Gastrocnemius medialis (tissue), 4 donors: ENCODE results near the gene APH1B. TPM values are rescaled to one million over a fixed set of nuclear protein-coding genes. Genes with fewer than 3 reads are reported as not detected.

Source experiments
- ATAC-seq, 2 donors: fragments of 150-250 bp; one replicate each; pipeline ENCODE4 v1.9.1; 2016
- DNase-seq, 2 donors: peaks; one replicate each; pipeline ENCODE4 v3.0.0-alpha.2; 2019
- H3K27ac ChIP-seq, 4 donors: fragments of 200-600 bp; sonication (generic); 1 replicate in 1 of 4; 2 replicates in 3 of 4; pipeline ENCODE4 v1.5.1; 2016 to 2018; ENCODE audit warnings: mild to moderate bottlenecking in 2 of 4, moderate library complexity in 1 of 4
- H3K27me3 ChIP-seq, 3 donors: fragments of 200-600 bp; sonication (generic) in 2 of 3; 1 replicate in 1 of 3; 2 replicates in 2 of 3; pipeline versions ENCODE4 v1.5.1 to v1.6.0; 2016 to 2019; ENCODE audit warnings: mild to moderate bottlenecking in 1 of 3, moderate library complexity in 1 of 3
- H3K36me3 ChIP-seq, 2 donors: fragments of 200-600 bp; sonication (generic) in 1 of 2; one replicate each; pipeline ENCODE4 v1.5.1; 2017 to 2018
- H3K4me1 ChIP-seq, 2 donors: fragments of 200-600 bp; sonication (generic) in 1 of 2; one replicate each; pipeline ENCODE4 v1.5.1; 2016 to 2017; ENCODE audit warnings: mild to moderate bottlenecking in 2 of 2
- H3K4me3 ChIP-seq, 4 donors: fragments of 200-600 bp; sonication (generic) in 3 of 4; 1 replicate in 1 of 4; 2 replicates in 3 of 4; pipeline ENCODE4 v1.5.1; 2016 to 2019; ENCODE audit warnings: mild to moderate bottlenecking in 2 of 4
- H3K9me3 ChIP-seq, 3 donors: fragments of 200-600 bp; sonication (generic) in 2 of 3; 1 replicate in 1 of 3; 2 replicates in 2 of 3; pipeline ENCODE4 v1.5.1; 2016 to 2019
- CTCF ChIP-seq, 5 experiments: fragments of 450-650 bp in 3 of 5; fragments of 200-600 bp in 2 of 5; sonication (generic) in 2 of 5; IDR thresholded peaks in 4 of 5; conservative IDR thresholded peaks in 1 of 5; 1 replicate in 4 of 5; 2 replicates in 1 of 5; pipeline ENCODE4 v1.5.1; 2016 to 2019; ENCODE audit warnings: antibody characterized with exemption in 5 of 5, mild to moderate bottlenecking in 3 of 5, moderate library complexity in 3 of 5
- POLR2A ChIP-seq, 2 donors: fragments of 450-650 bp; IDR thresholded peaks; one replicate each; pipeline ENCODE4 v1.6.1; 2017; ENCODE audit warnings: antibody characterized with exemption in 2 of 2, mild to moderate bottlenecking in 2 of 2, moderate library complexity in 2 of 2
- in situ Hi-C, 4 donors: fragments of 200-750 bp; cut with MboI; loops; one replicate each; pipeline versions ENCODE4 v1.15.0 to v1.8.0; 2017; ENCODE audit warnings: low sequenced_read_pairs in 4 of 4
- intact Hi-C: fragments of 100-400 bp; cut with DNase I; formaldehyde crosslinking; loops from one replicate; pipeline ENCODE4 v1.15.1; 2023; ENCODE audit warnings: low total_unique reads
- total RNA-seq, 4 donors: library from RNA; depleted of rRNA; stranded (reverse); fragments of >200 nt; gene quantifications; one replicate each; pipeline versions ENCODE4 v1.1.0 to v1.2.3, GENCODE V29; 2016

APH1B gene
- total RNA-seq, 4 donors from 2014 or later = 2.4 to 5.6 (median 2.9) TPM

- DNase-seq (no peak), ATAC-seq (no peak)
- Histone ChIP-seq H3K27ac (no peak overlapping the region), H3K27me3 (no peaks in the 10 kb centered on the region), H3K9me3 (no peaks in the 10 kb centered on the region), H3K4me3 (no peak overlapping the region), H3K4me1 (no peaks in the 10 kb centered on the region), H3K36me3 (peaks cover 0 to 19% of the 10 kb centered on the region in 2 donors)
- intact Hi-C loops (no loop called here), in situ Hi-C loops (no loop called here)
- no peak for TF ChIP-seq CTCF (IDR thresholded peaks at IDR 0.05 in 4 of 5, conservative IDR thresholded peaks at IDR 0.05 in 1 of 5)
- no peak for TF ChIP-seq POLR2A (IDR thresholded peaks at IDR 0.05)
Measured at GRCh38 chr15:63308491-63308890, 31.1 kb downstream of the APH1B start.

GRCh38 chr15:63308947-63309346, 31.5 kb downstream of the APH1B start:
- ATAC-seq = no peak
- Histone ChIP-seq H3K9me3 (no peaks in the 10 kb centered on the region), H3K4me1 (no peaks in the 10 kb centered on the region), H3K36me3 (peaks cover 0 to 19% of the 10 kb centered on the region in 2 donors), H3K4me3 (no peak overlapping the region), H3K27me3 (no peaks in the 10 kb centered on the region), H3K27ac (no peak overlapping the region)
- no peak for DNase-seq
- no peak for TF ChIP-seq CTCF (IDR thresholded peaks at IDR 0.05 in 4 of 5, conservative IDR thresholded peaks at IDR 0.05 in 1 of 5)
- no peak for TF ChIP-seq POLR2A (IDR thresholded peaks at IDR 0.05)
- in situ Hi-C loops = no loop called here
- intact Hi-C loops = no loop called here

- in situ Hi-C loops = no loop called here
Measured at GRCh38 chr15:63310646-63311045, 33.2 kb downstream of the APH1B start.

GRCh38 chr15:63312286-63312685, 34.9 kb downstream of the APH1B start:
- H3K36me3 ChIP-seq = no peaks in the 10 kb centered on the region
- no peak for ATAC-seq
- TF ChIP-seq POLR2A (IDR thresholded peaks at IDR 0.05) = no peak
- no peak for TF ChIP-seq CTCF (IDR thresholded peaks at IDR 0.05 in 4 of 5, conservative IDR thresholded peaks at IDR 0.05 in 1 of 5)
- intact Hi-C loops = loop anchor here (5.0 kb wide), 1 partner anchor 65 kb away; no protein-coding TSS in a partner anchor
- no peak overlapping the region for H3K4me3 ChIP-seq
- in situ Hi-C loops = no loop called here
- H3K9me3 ChIP-seq = no peaks in the 10 kb centered on the region
- H3K27me3 ChIP-seq = no peaks in the 10 kb centered on the region
- DNase-seq = no peak
- H3K4me1 ChIP-seq = no peaks in the 10 kb centered on the region
- H3K27ac ChIP-seq = no peak overlapping the region

More at GRCh38 chr15:63310646-63311045, 33.2 kb downstream of the APH1B start:
- Histone ChIP-seq H3K9me3 (no peaks in the 10 kb centered on the region), H3K27me3 (no peaks in the 10 kb centered on the region), H3K36me3 (peaks cover 0 to 10% of the 10 kb centered on the region in 2 donors), H3K4me1 (no peaks in the 10 kb centered on the region), H3K4me3 (no peak overlapping the region), H3K27ac (no peak overlapping the region)
- TF ChIP-seq POLR2A (IDR thresholded peaks at IDR 0.05) = no peak
- no peak for TF ChIP-seq CTCF (IDR thresholded peaks at IDR 0.05 in 4 of 5, conservative IDR thresholded peaks at IDR 0.05 in 1 of 5)
- DNase-seq (no peak), ATAC-seq (no peak)
- intact Hi-C loops = loop anchor here (5.0 kb wide), 1 partner anchor 67 kb away; no protein-coding TSS in a partner anchor

GRCh38 chr15:63313825-63314224, 36.4 kb downstream of the APH1B start:
- Histone ChIP-seq H3K27me3 (no peaks in the 10 kb centered on the region), H3K27ac (no peak overlapping the region), H3K36me3 (no peaks in the 10 kb centered on the region), H3K4me1 (no peaks in the 10 kb centered on the region), H3K4me3 (no peak overlapping the region), H3K9me3 (no peaks in the 10 kb centered on the region)
- no peak for ATAC-seq
- no peak for DNase-seq
- in situ Hi-C loops = no loop called here
- intact Hi-C loops = loop anchor here (5.0 kb wide), 1 partner anchor 63 kb away; no protein-coding TSS in a partner anchor
- TF ChIP-seq CTCF (IDR thresholded peaks at IDR 0.05 in 4 of 5, conservative IDR thresholded peaks at IDR 0.05 in 1 of 5) = no peak
- no peak for TF ChIP-seq POLR2A (IDR thresholded peaks at IDR 0.05)
